CD4-positive, alpha-beta memory T cell (primary cell): ENCODE measurements around the gene CDC14B. TPM values are rescaled to one million over a fixed set of nuclear protein-coding genes. Genes with fewer than 3 reads are reported as not detected.

Experiments used
- CTCF ChIA-PET: fragments of 350-600 bp; sonication (Branson Sonifier 250); formaldehyde crosslinking; loops from one replicate; lab custom pipeline; 2021; ENCODE audit warnings: inconsistent platforms; ENCODE audit not compliant: partially characterized antibody; lab: Charles Lee
- POLR2A ChIA-PET: fragments of 350-600 bp; sonication (Branson Sonifier 250); formaldehyde crosslinking; loops from one replicate; lab custom pipeline; 2021; ENCODE audit not compliant: partially characterized antibody; lab: Charles Lee
- DNase-seq, 5 donors: peaks; one replicate each; pipeline versions ENCODE4 v3.0.0 to v3.0.0-alpha.2; 2020 to 2022; ENCODE audit warnings: mixed read lengths in 1 of 5
- H3K27ac ChIP-seq: one replicate; pipeline ENCODE4 v1.7.0; 2013; ENCODE audit warnings: low read depth, low read length
- H3K27me3 ChIP-seq: 2 replicates; pipeline ENCODE4 v1.7.0; 2013; ENCODE audit warnings: mild to moderate bottlenecking, low read length, moderate library complexity; ENCODE audit not compliant: insufficient read depth
- H3K36me3 ChIP-seq: 2 replicates; pipeline ENCODE4 v1.7.0; 2013; ENCODE audit warnings: mild to moderate bottlenecking, low read length, moderate library complexity; ENCODE audit not compliant: insufficient read depth
- H3K4me1 ChIP-seq: 2 replicates; pipeline ENCODE4 v1.7.0; 2013; ENCODE audit warnings: mild to moderate bottlenecking, low read length, moderate library complexity; ENCODE audit not compliant: insufficient read depth
- H3K4me3 ChIP-seq, 2 donors: one replicate each; pipeline ENCODE4 v1.7.0; 2013; ENCODE audit warnings: low read length in 2 of 2, mild to moderate bottlenecking in 1 of 2
- H3K9me3 ChIP-seq, 2 donors: one replicate each; pipeline ENCODE4 v1.7.0; 2013; ENCODE audit warnings: low read length in 2 of 2, control low read depth in 1 of 2; ENCODE audit not compliant: control insufficient read depth in 1 of 2
- H3K27ac Mint-ChIP-seq, 7 donors: one replicate each; pipeline ENCODE4 v1.8.0; 2020 to 2021; ENCODE audit warnings: mixed read lengths in 7 of 7, mild to moderate bottlenecking in 6 of 7, inconsistent platforms in 3 of 7, moderate library complexity in 3 of 7
- H3K27me3 Mint-ChIP-seq, 2 donors: one replicate each; pipeline ENCODE4 v1.8.0; 2020 to 2021; ENCODE audit warnings: mixed read lengths in 2 of 2
- H3K36me3 Mint-ChIP-seq, 2 donors: one replicate each; pipeline ENCODE4 v1.8.0; 2020 to 2021; ENCODE audit warnings: mixed read lengths in 2 of 2, inconsistent platforms in 1 of 2, mild to moderate bottlenecking in 1 of 2
- H3K4me1 Mint-ChIP-seq, 4 donors: one replicate each; pipeline ENCODE4 v1.8.0; 2020 to 2021; ENCODE audit warnings: mixed read lengths in 4 of 4, mild to moderate bottlenecking in 1 of 4
- H3K4me3 Mint-ChIP-seq, 8 donors: one replicate each; pipeline ENCODE4 v1.8.0; 2020 to 2021; ENCODE audit warnings: mixed read lengths in 8 of 8, mild to moderate bottlenecking in 7 of 8, moderate library complexity in 6 of 8, inconsistent platforms in 3 of 8
- H3K9me3 Mint-ChIP-seq, 8 donors: one replicate each; pipeline ENCODE4 v1.8.0; 2020 to 2021; ENCODE audit warnings: mixed read lengths in 8 of 8, mild to moderate bottlenecking in 5 of 8, inconsistent platforms in 3 of 8, moderate library complexity in 1 of 8
- intact Hi-C: fragments of 100-400 bp; cut with micrococcal nuclease; formaldehyde crosslinking; loops from one replicate; pipeline ENCODE4 v1.15.1; 2023
- polyA plus RNA-seq, 2 donors: library from polyadenylated mRNA; unstranded; fragments of 300-500 nt; fragmentation: Illumina TruSeq; gene quantifications; one replicate each; pipeline ENCODE4 v1.2.3, GENCODE V29; 2021
- total RNA-seq, 2 experiments: library from RNA; stranded (reverse); gene quantifications; one replicate each; pipeline ENCODE4 v1.2.3, GENCODE V29; 2021

CDC14B gene
- total and polyA plus RNA-seq, 4 experiments from 2014 or later = 10.6 to 17.1 (median 13.3) TPM

GRCh38 chr9:96484521-96484931, 135.1 kb downstream of the CDC14B start:
- Histone ChIP-seq H3K27me3 (no peaks in the 10 kb centered on the region), H3K36me3 (peaks cover 21% of the 10 kb centered on the region), H3K27ac (no peak overlapping the region), H3K4me1 (no peaks in the 10 kb centered on the region), H3K9me3 (no peaks in the 10 kb centered on the region), H3K4me3 (no peak overlapping the region)
- ChIA-PET POLR2A (no interaction called here), CTCF (no interaction called here)
- Mint-ChIP-seq H3K27ac (peak overlapping the region in 2 of 7 donors; percentile 17 to 31), H3K27me3 (no peaks in the 10 kb centered on the region), H3K4me1 (peaks cover 1 to 12% (median 4%) of the 10 kb centered on the region in 4 donors), H3K9me3 (no peaks in the 10 kb centered on the region), H3K36me3 (peaks cover 56 to 69% of the 10 kb centered on the region in 2 donors), H3K4me3 (no peak overlapping the region)
- intact Hi-C loops = loop anchor here (5.0 kb wide), 1 partner anchor 83 kb away; no protein-coding TSS in a partner anchor
- no peak for DNase-seq

- Mint-ChIP-seq H3K36me3 (peaks cover 54 to 65% of the 10 kb centered on the region in 2 donors), H3K27ac (peak overlapping the region in 3 of 7 donors; percentile 17 to 23 (median 17))
- POLR2A ChIA-PET = no interaction called here
These were observed 135.8 kb downstream of the CDC14B start for GRCh38 chr9:96483733-96484390.

GRCh38 chr9:96483197-96483596, 136.4 kb downstream of the CDC14B start:
- POLR2A ChIA-PET = no interaction called here
- peaks cover 6 to 22% (median 10%) of the 10 kb centered on the region in 4 donors for H3K4me1 Mint-ChIP-seq
- H3K9me3 ChIP-seq = no peaks in the 10 kb centered on the region
- DNase-seq = no peak
- H3K27ac Mint-ChIP-seq = peak overlapping the region in 1 of 7 donors; percentile 55
- H3K36me3 ChIP-seq = peaks cover 8% of the 10 kb centered on the region
- H3K4me3 Mint-ChIP-seq = no peak overlapping the region
- intact Hi-C loops = loop anchor here (5.0 kb wide), 1 partner anchor 84 kb away; no protein-coding TSS in a partner anchor
- no peak overlapping the region for H3K4me3 ChIP-seq
- no peaks in the 10 kb centered on the region for H3K9me3 Mint-ChIP-seq
- H3K27me3 Mint-ChIP-seq = no peaks in the 10 kb centered on the region
- CTCF ChIA-PET = interaction anchor here (0.7 kb wide), 1 partner anchor 48 kb away, joined by 3 read pairs; no protein-coding TSS in a partner anchor
- H3K27me3 ChIP-seq = no peaks in the 10 kb centered on the region
- H3K4me1 ChIP-seq = no peaks in the 10 kb centered on the region
- peaks cover 50 to 64% of the 10 kb centered on the region in 2 donors for H3K36me3 Mint-ChIP-seq
- H3K27ac ChIP-seq = no peak overlapping the region

More at GRCh38 chr9:96483733-96484390, 135.8 kb downstream of the CDC14B start:
- no peaks in the 10 kb centered on the region for H3K9me3 ChIP-seq
- H3K4me1 ChIP-seq = no peaks in the 10 kb centered on the region
- no peak for DNase-seq
- H3K4me3 ChIP-seq = no peak overlapping the region
- no peaks in the 10 kb centered on the region for H3K27me3 ChIP-seq
- H3K9me3 Mint-ChIP-seq = no peaks in the 10 kb centered on the region
- H3K4me3 Mint-ChIP-seq = no peak overlapping the region
- peaks cover 15% of the 10 kb centered on the region for H3K36me3 ChIP-seq
- CTCF ChIA-PET = no interaction called here
- intact Hi-C loops = loop anchor here (5.0 kb wide), 1 partner anchor 83 kb away; no protein-coding TSS in a partner anchor
- H3K27me3 Mint-ChIP-seq = no peaks in the 10 kb centered on the region
- peaks cover 3 to 15% (median 7%) of the 10 kb centered on the region in 4 donors for H3K4me1 Mint-ChIP-seq
- H3K27ac ChIP-seq = no peak overlapping the region

GRCh38 chr9:96482476-96482875, 137.2 kb downstream of the CDC14B start:
- Histone ChIP-seq H3K27me3 (no peaks in the 10 kb centered on the region), H3K27ac (no peak overlapping the region), H3K4me1 (no peaks in the 10 kb centered on the region), H3K36me3 (peaks cover 3% of the 10 kb centered on the region), H3K4me3 (no peak overlapping the region), H3K9me3 (no peaks in the 10 kb centered on the region)
- Mint-ChIP-seq H3K36me3 (peaks cover 46 to 60% of the 10 kb centered on the region in 2 donors), H3K27me3 (no peaks in the 10 kb centered on the region), H3K9me3 (no peaks in the 10 kb centered on the region), H3K4me3 (no peak overlapping the region), H3K4me1 (peaks cover 6 to 22% (median 10%) of the 10 kb centered on the region in 4 donors), H3K27ac (peak overlapping the region in 1 of 7 donors; percentile 29)
- DNase-seq = no peak
- CTCF ChIA-PET = interaction anchor here (0.7 kb wide), 1 partner anchor 49 kb away, joined by 3 read pairs; no protein-coding TSS in a partner anchor
- POLR2A ChIA-PET = no interaction called here
- intact Hi-C loops = loop anchor here (5.0 kb wide), 1 partner anchor 85 kb away; no protein-coding TSS in a partner anchor

GRCh38 chr9:96480736-96481135, 138.9 kb downstream of the CDC14B start:
- no peaks in the 10 kb centered on the region for H3K9me3 Mint-ChIP-seq
- H3K27me3 Mint-ChIP-seq = no peaks in the 10 kb centered on the region
- H3K4me1 ChIP-seq = no peaks in the 10 kb centered on the region
- intact Hi-C loops = loop anchor here (5.0 kb wide), 1 partner anchor 87 kb away; no protein-coding TSS in a partner anchor
- no peak overlapping the region for H3K4me3 ChIP-seq
- DNase-seq = no peak
- no peaks in the 10 kb centered on the region for H3K36me3 ChIP-seq
- H3K27ac ChIP-seq = no peak overlapping the region
- H3K27me3 ChIP-seq = no peaks in the 10 kb centered on the region
- H3K4me1 Mint-ChIP-seq = peaks cover 10 to 27% (median 15%) of the 10 kb centered on the region in 4 donors
- no peak overlapping the region for H3K4me3 Mint-ChIP-seq
- no peak overlapping the region for H3K27ac Mint-ChIP-seq
- ChIA-PET CTCF (no interaction called here), POLR2A (no interaction called here)
- H3K36me3 Mint-ChIP-seq = peaks cover 41 to 55% of the 10 kb centered on the region in 2 donors
- H3K9me3 ChIP-seq = no peaks in the 10 kb centered on the region

GRCh38 chr9:96478829-96479371, 140.7 kb downstream of the CDC14B start:
- Histone ChIP-seq H3K4me3 (no peak overlapping the region), H3K4me1 (no peaks in the 10 kb centered on the region), H3K27me3 (no peaks in the 10 kb centered on the region), H3K27ac (no peak overlapping the region), H3K9me3 (no peaks in the 10 kb centered on the region), H3K36me3 (no peaks in the 10 kb centered on the region)
- H3K9me3 Mint-ChIP-seq = no peaks in the 10 kb centered on the region
- ChIA-PET CTCF (no interaction called here), POLR2A (no interaction called here)
- H3K36me3 Mint-ChIP-seq = peaks cover 29 to 45% of the 10 kb centered on the region in 2 donors
- peak overlapping the region in 3 of 7 donors; percentile 46 to 79 (median 65) for H3K27ac Mint-ChIP-seq
- H3K27me3 Mint-ChIP-seq = no peaks in the 10 kb centered on the region
- H3K4me1 Mint-ChIP-seq = peaks cover 10 to 24% (median 13%) of the 10 kb centered on the region in 4 donors
- no peak for DNase-seq
- H3K4me3 Mint-ChIP-seq = no peak overlapping the region
- intact Hi-C loops = no loop called here

- no peaks in the 10 kb centered on the region for H3K27me3 Mint-ChIP-seq
- Histone ChIP-seq H3K4me1 (no peaks in the 10 kb centered on the region), H3K4me3 (no peak overlapping the region), H3K27me3 (no peaks in the 10 kb centered on the region), H3K27ac (no peak overlapping the region), H3K36me3 (peaks cover 11% of the 10 kb centered on the region), H3K9me3 (no peaks in the 10 kb centered on the region)
- no peak for DNase-seq
- H3K27ac Mint-ChIP-seq = peak overlapping the region in 6 of 7 donors; percentile 1 to 59 (median 19)
- ChIA-PET POLR2A (no interaction called here), CTCF (no interaction called here)
- H3K9me3 Mint-ChIP-seq = no peaks in the 10 kb centered on the region
- intact Hi-C loops = no loop called here
- peaks cover 9 to 15% (median 12%) of the 10 kb centered on the region in 4 donors for H3K4me1 Mint-ChIP-seq
- H3K36me3 Mint-ChIP-seq = peaks cover 13 to 28% of the 10 kb centered on the region in 2 donors
- H3K4me3 Mint-ChIP-seq = no peak overlapping the region
These were observed 143.1 kb downstream of the CDC14B start for GRCh38 chr9:96476591-96476990.
